Karpas-422 (cell line): ENCODE data around the gene IL1B. TPM values are rescaled to one million over a fixed set of nuclear protein-coding genes. Genes with fewer than 3 reads are reported as not detected.

ENCODE experiments used
- DNase-seq: peaks from one replicate; pipeline ENCODE4 v3.0.0-alpha.2; 2015
- H2AFZ ChIP-seq: fragments of 200-600 bp; sonication (generic); 2 replicates; pipeline ENCODE4 v1.6.1; 2014; ENCODE audit warnings: antibody characterized with exemption, low read length, mixed read lengths
- H3K27ac ChIP-seq: fragments of 200-600 bp; sonication (generic); 2 replicates; pipeline ENCODE4 v1.5.1; 2014; ENCODE audit warnings: mild to moderate bottlenecking, low read length, moderate library complexity
- H3K27me3 ChIP-seq: fragments of 200-600 bp; sonication (generic); 2 replicates; pipeline ENCODE4 v1.6.1; 2014; ENCODE audit warnings: low read length, mixed read lengths
- H3K36me3 ChIP-seq: fragments of 200-600 bp; sonication (generic); 2 replicates; pipeline ENCODE4 v1.6.1; 2014; ENCODE audit warnings: low read length, mixed read lengths; ENCODE audit not compliant: insufficient read depth
- H3K4me1 ChIP-seq: fragments of 200-600 bp; sonication (generic); 2 replicates; pipeline ENCODE4 v1.6.1; 2014; ENCODE audit warnings: mild to moderate bottlenecking, low read length, mixed read lengths
- H3K4me2 ChIP-seq: fragments of 200-600 bp; sonication (generic); 2 replicates; pipeline ENCODE4 v1.6.1; 2014; ENCODE audit warnings: low read length, low read depth, mild to moderate bottlenecking; ENCODE audit not compliant: poor library complexity, severe bottlenecking
- H3K4me3 ChIP-seq: fragments of 200-600 bp; sonication (generic); 2 replicates; pipeline ENCODE4 v1.5.1; 2014; ENCODE audit warnings: mild to moderate bottlenecking, antibody characterized with exemption, low read length, mixed read lengths
- H3K79me2 ChIP-seq: fragments of 200-600 bp; sonication (generic); 2 replicates; pipeline ENCODE4 v1.6.1; 2014; ENCODE audit warnings: mild to moderate bottlenecking, low read length, mixed read lengths
- H3K9ac ChIP-seq: fragments of 200-600 bp; sonication (generic); 2 replicates; pipeline ENCODE4 v1.6.0; 2014; ENCODE audit warnings: low read length
- H3K9me2 ChIP-seq: fragments of 200-600 bp; sonication (generic), shearing (Covaris generic); replicated peaks from 2 replicates; pipeline ENCODE4 v1.6.0; 2014; ENCODE audit warnings: mild to moderate bottlenecking, low read length, moderate library complexity; ENCODE audit not compliant: insufficient read depth
- H3K9me3 ChIP-seq: fragments of 300-700, 200-600 bp; sonication (generic); 2 replicates; pipeline ENCODE4 v1.6.1; 2014; ENCODE audit warnings: low read length, mixed read lengths
- H4K20me1 ChIP-seq: fragments of 200-600 bp; sonication (generic); 2 replicates; pipeline ENCODE4 v1.6.1; 2014; ENCODE audit warnings: mild to moderate bottlenecking, antibody characterized with exemption, low read length, low read depth; ENCODE audit not compliant: insufficient read depth
- total RNA-seq: library from RNA; depleted of rRNA; stranded (reverse); fragments of >200 nt; shearing (Covaris generic); gene quantifications from 2 replicates; pipeline ENCODE4 v1.2.3, GENCODE V29; 2014; ENCODE audit warnings: low replicate concordance

The IL1B gene
- total RNA-seq, 1 experiment from 2014 or later, result not detected

GRCh38 chr2:112798979-112799975 is 37.3 kb downstream of the IL1B start:
- no peaks in the 10 kb centered on the region for H3K27me3 ChIP-seq
- H3K9ac ChIP-seq, result no peak overlapping the region
- no peak overlapping the region for H3K4me2 ChIP-seq
- H3K4me1 ChIP-seq, result peaks cover 2% of the 10 kb centered on the region
- no peak overlapping the region for H3K4me3 ChIP-seq
- no peaks in the 10 kb centered on the region for H3K79me2 ChIP-seq
- no peaks in the 10 kb centered on the region for H3K9me3 ChIP-seq
- no peaks in the 10 kb centered on the region for H3K36me3 ChIP-seq
- no peak for DNase-seq
- H2AFZ ChIP-seq, result no peak overlapping the region
- no peaks in the 10 kb centered on the region for H3K9me2 ChIP-seq
- no peak overlapping the region for H3K27ac ChIP-seq
- H4K20me1 ChIP-seq, result no peaks in the 10 kb centered on the region

- no peaks in the 10 kb centered on the region for H3K36me3 ChIP-seq
- H3K79me2 ChIP-seq, result no peaks in the 10 kb centered on the region
Measured at GRCh38 chr2:112796486-112796885, 40.1 kb downstream of the IL1B start.

DNA sequence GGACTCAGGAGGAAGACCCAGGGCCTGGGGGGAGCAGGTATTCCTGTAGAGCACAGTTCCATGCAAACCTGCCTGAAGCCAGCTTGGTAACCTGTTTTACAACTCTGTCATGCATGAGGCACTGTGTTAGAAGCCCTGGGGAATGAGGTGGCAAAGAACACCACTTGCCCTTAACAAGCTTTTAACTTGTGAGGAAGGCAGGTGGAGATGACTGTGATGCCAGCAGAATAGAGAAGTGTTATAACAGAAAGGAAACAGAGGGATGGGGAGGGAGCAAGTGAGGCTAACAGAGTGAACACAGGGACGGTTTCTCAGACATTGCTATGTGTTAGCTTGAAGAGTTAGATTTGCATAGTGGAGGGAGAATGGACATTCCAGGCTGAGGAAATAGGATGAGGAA is 40.8 kb downstream of the IL1B start:
- peak; percentile 40 for DNase-seq
- no peaks in the 10 kb centered on the region for H3K9me3 ChIP-seq
- no peak overlapping the region for H3K4me2 ChIP-seq
- no peaks in the 10 kb centered on the region for H4K20me1 ChIP-seq
- no peaks in the 10 kb centered on the region for H3K27me3 ChIP-seq
- H3K27ac ChIP-seq, result no peak overlapping the region
- no peak overlapping the region for H2AFZ ChIP-seq
- H3K9ac ChIP-seq, result no peak overlapping the region
- H3K4me1 ChIP-seq, result peaks cover 10% of the 10 kb centered on the region
- no peak overlapping the region for H3K4me3 ChIP-seq
- H3K36me3 ChIP-seq, result no peaks in the 10 kb centered on the region
- H3K9me2 ChIP-seq, result no peaks in the 10 kb centered on the region
- H3K79me2 ChIP-seq, result no peaks in the 10 kb centered on the region

More at GRCh38 chr2:112796486-112796885, 40.1 kb downstream of the IL1B start:
- DNase-seq, result peak; percentile 6
- H3K9ac ChIP-seq, result no peak overlapping the region
- H2AFZ ChIP-seq, result no peak overlapping the region
- H3K4me3 ChIP-seq, result no peak overlapping the region
- H3K9me3 ChIP-seq, result no peaks in the 10 kb centered on the region
- H3K4me1 ChIP-seq, result peaks cover 10% of the 10 kb centered on the region
- H3K4me2 ChIP-seq, result no peak overlapping the region
- H3K27ac ChIP-seq, result no peak overlapping the region
- no peaks in the 10 kb centered on the region for H3K27me3 ChIP-seq
- no peaks in the 10 kb centered on the region for H3K9me2 ChIP-seq
- H4K20me1 ChIP-seq, result no peaks in the 10 kb centered on the region

GRCh38 chr2:112794841-112795240 is 41.7 kb downstream of the IL1B start:
- Histone ChIP-seq H3K4me2 (no peak overlapping the region), H3K9ac (no peak overlapping the region), H3K9me3 (no peaks in the 10 kb centered on the region), H3K27me3 (no peaks in the 10 kb centered on the region), H3K4me1 (peaks cover 10% of the 10 kb centered on the region), H2AFZ (no peak overlapping the region), H3K4me3 (no peak overlapping the region), H3K79me2 (no peaks in the 10 kb centered on the region), H4K20me1 (no peaks in the 10 kb centered on the region), H3K36me3 (no peaks in the 10 kb centered on the region), H3K27ac (no peak overlapping the region), H3K9me2 (no peaks in the 10 kb centered on the region)
- no peak for DNase-seq

- Histone ChIP-seq H3K27ac (no peak overlapping the region; the same call in 1 of the 2 replicates), H4K20me1 (no peaks in the 10 kb centered on the region), H3K9ac (no peak overlapping the region), H3K9me3 (no peaks in the 10 kb centered on the region), H3K4me1 (peaks cover 10% of the 10 kb centered on the region), H3K4me2 (peak overlapping the region; percentile 25), H3K79me2 (no peaks in the 10 kb centered on the region), H3K9me2 (no peaks in the 10 kb centered on the region), H3K27me3 (no peaks in the 10 kb centered on the region), H3K4me3 (no peak overlapping the region), H2AFZ (peak overlapping the region; percentile 5; the same call in 1 of the 2 replicates), H3K36me3 (no peaks in the 10 kb centered on the region)
- DNase-seq, result peak; percentile 59
Measured at GRCh38 chr2:112794131-112794733, 42.3 kb downstream of the IL1B start.

DNA sequence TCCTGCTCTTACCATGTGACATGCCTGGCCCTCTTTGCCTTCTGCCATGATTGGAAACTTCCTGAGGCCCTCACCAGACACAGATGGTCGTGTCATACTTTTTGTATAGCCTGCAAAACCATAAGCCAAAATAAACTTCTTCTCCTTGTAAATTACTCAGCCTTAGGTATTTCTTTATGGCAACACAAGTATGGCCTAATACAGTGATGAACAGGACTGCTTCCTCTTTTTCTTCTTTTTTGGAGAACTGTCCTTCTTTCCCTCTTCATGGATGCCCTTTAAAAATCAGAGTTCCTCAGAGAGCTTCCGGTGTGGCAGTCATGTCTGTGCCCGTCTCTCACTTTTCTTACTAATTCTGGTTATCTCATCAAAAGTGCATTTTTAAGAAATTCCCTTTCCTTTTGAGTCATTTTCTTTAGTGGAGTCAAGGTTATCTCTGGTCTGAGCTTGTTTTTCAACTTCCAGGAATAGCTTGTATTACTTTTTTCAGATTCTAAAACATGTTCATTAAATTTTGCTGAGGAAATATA is 43.1 kb downstream of the IL1B start:
- H3K27ac ChIP-seq, result no peak overlapping the region; the same call in 1 of the 2 replicates
- no peak for DNase-seq
- no peaks in the 10 kb centered on the region for H3K9me2 ChIP-seq
- H3K4me1 ChIP-seq, result peaks cover 10% of the 10 kb centered on the region
- H2AFZ ChIP-seq, result 0 out of 2 replicates have a peak overlapping the region, but pooled peaks have one; percentile 5
- no peaks in the 10 kb centered on the region for H3K27me3 ChIP-seq
- no peaks in the 10 kb centered on the region for H3K79me2 ChIP-seq
- H3K36me3 ChIP-seq, result no peaks in the 10 kb centered on the region
- peak overlapping the region; percentile 25 for H3K4me2 ChIP-seq
- no peak overlapping the region for H3K9ac ChIP-seq
- no peaks in the 10 kb centered on the region for H3K9me3 ChIP-seq
- no peaks in the 10 kb centered on the region for H4K20me1 ChIP-seq
- no peak overlapping the region for H3K4me3 ChIP-seq

DNA sequence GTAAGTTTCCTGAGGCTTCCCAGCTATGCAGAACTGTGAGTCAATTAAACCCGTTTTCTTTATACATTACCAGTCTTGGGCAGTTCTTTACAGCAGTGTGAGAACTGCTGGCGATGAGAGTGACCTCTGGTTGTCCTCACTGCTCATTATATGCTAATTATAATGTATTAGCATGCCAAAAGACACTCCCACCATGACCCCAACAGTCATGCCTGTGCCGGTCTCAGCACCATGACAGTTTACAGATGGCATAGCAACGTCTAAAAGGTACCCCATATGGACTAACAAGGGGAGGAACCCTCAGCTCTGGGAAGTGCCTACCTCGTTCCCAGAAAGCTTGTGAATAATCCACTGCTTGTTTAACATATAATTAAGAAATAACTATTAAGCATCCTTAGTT is 44.2 kb downstream of the IL1B start:
- no peaks in the 10 kb centered on the region for H3K27me3 ChIP-seq
- H4K20me1 ChIP-seq, result no peaks in the 10 kb centered on the region
- H3K9me3 ChIP-seq, result no peaks in the 10 kb centered on the region
- no peaks in the 10 kb centered on the region for H3K79me2 ChIP-seq
- H3K9me2 ChIP-seq, result no peaks in the 10 kb centered on the region
- peaks cover 16% of the 10 kb centered on the region for H3K4me1 ChIP-seq
- no peak overlapping the region for H2AFZ ChIP-seq
- DNase-seq, result no peak
- no peak overlapping the region for H3K4me2 ChIP-seq
- H3K4me3 ChIP-seq, result no peak overlapping the region
- no peaks in the 10 kb centered on the region for H3K36me3 ChIP-seq
- no peak overlapping the region for H3K9ac ChIP-seq
- H3K27ac ChIP-seq, result no peak overlapping the region

GRCh38 chr2:112791693-112792230 is 44.8 kb downstream of the IL1B start:
- no peaks in the 10 kb centered on the region for H3K9me2 ChIP-seq
- H3K27me3 ChIP-seq, result no peaks in the 10 kb centered on the region
- H2AFZ ChIP-seq, result no peak overlapping the region
- H3K9me3 ChIP-seq, result no peaks in the 10 kb centered on the region
- H3K36me3 ChIP-seq, result no peaks in the 10 kb centered on the region
- H3K4me3 ChIP-seq, result no peak overlapping the region
- no peak overlapping the region for H3K9ac ChIP-seq
- DNase-seq, result no peak
- peaks cover 16% of the 10 kb centered on the region for H3K4me1 ChIP-seq
- H4K20me1 ChIP-seq, result no peaks in the 10 kb centered on the region
- no peaks in the 10 kb centered on the region for H3K79me2 ChIP-seq
- no peak overlapping the region for H3K4me2 ChIP-seq
- H3K27ac ChIP-seq, result no peak overlapping the region
